ENCODE measurements around the gene ENKD1.

ENKD1 gene

GRCh38 chr16:67662653-67663010, 3.9 kb downstream of the ENKD1 start:
- no peak for DNase-seq (ENCODE audit: low read depth)

GRCh38 chr16:67661886-67662652, 4.5 kb downstream of the ENKD1 start:
- DNase-seq (ENCODE audit: low read depth) = no peak

GRCh38 chr16:67661101-67661761, 5.3 kb downstream of the ENKD1 start:
- no peak for DNase-seq (ENCODE audit: low read depth)

GRCh38 chr16:67660564-67661028, 6.0 kb downstream of the ENKD1 start, which contains the start of gene PARD6A:
PARD6A (plus strand) TSS chr16:67660960; CDS start chr16:67661039, 79 bp downstream.
- peak; percentile 87 for DNase-seq (ENCODE audit: low read depth)

GRCh38 chr16:67659675-67660563, 6.6 kb downstream of the ENKD1 start, which contains the start of gene ACD:
ACD (minus strand) TSS chr16:67660260; CDS start chr16:67660220, 40 bp downstream.
- DNase-seq (ENCODE audit: low read depth) = peak; percentile 80

GRCh38 chr16:67658849-67659674, 7.5 kb downstream of the ENKD1 start:
- DNase-seq (ENCODE audit: low read depth) = no peak

- no peak for DNase-seq (ENCODE audit: low read depth)
Observed at GRCh38 chr16:67657751-67658518, 8.6 kb downstream of the ENKD1 start.

GRCh38 chr16:67657017-67657608, 9.4 kb downstream of the ENKD1 start:
- no peak for DNase-seq (ENCODE audit: low read depth)

- no peak for DNase-seq (ENCODE audit: low read depth)
Observed at GRCh38 chr16:67656344-67657016, 10.1 kb downstream of the ENKD1 start.

- DNase-seq (ENCODE audit: low read depth) = no peak
Observed at GRCh38 chr16:67655363-67655762, 11.2 kb downstream of the ENKD1 start.

- no peak for DNase-seq (ENCODE audit: low read depth)
Observed at GRCh38 chr16:67654403-67654911, 12.1 kb downstream of the ENKD1 start.

- no peak for DNase-seq (ENCODE audit: low read depth)
Observed at GRCh38 chr16:67653789-67654402, 12.7 kb downstream of the ENKD1 start.

- no peak for DNase-seq (ENCODE audit: low read depth)
Observed at GRCh38 chr16:67653128-67653788, 13.3 kb downstream of the ENKD1 start.

- DNase-seq (ENCODE audit: low read depth) = no peak
Observed at GRCh38 chr16:67652578-67653127, 13.9 kb downstream of the ENKD1 start.

- DNase-seq (ENCODE audit: low read depth) = no peak
Observed at GRCh38 chr16:67651847-67652246, 14.7 kb downstream of the ENKD1 start.

GRCh38 chr16:67651039-67651438, 15.5 kb downstream of the ENKD1 start:
- no peak for DNase-seq (ENCODE audit: low read depth)

- DNase-seq (ENCODE audit: low read depth) = no peak
Observed at GRCh38 chr16:67650023-67650422, 16.5 kb downstream of the ENKD1 start.

GRCh38 chr16:67649494-67649931, 17.0 kb downstream of the ENKD1 start:
- no peak for DNase-seq (ENCODE audit: low read depth)

Measured in GM04504 (cell line).